ENCODE measurements around the gene OR7G3.

OR7G3 gene

GRCh38 chr19:9140159-9140874, 13.6 kb upstream of the OR7G3 start, which contains the start of gene ZNF317:
Gene ZNF317, plus strand, starts transcription at chr19:9140397. Its CDS starts 15,620 bp downstream, at chr19:9156017.
- Mint-ChIP-seq H3K4me3 (peak within 1 kb of the TSS; percentile 98), H3K36me3 (ENCODE audit: low read depth) (peaks cover 36% of the 10 kb centered on the region), H3K4me1 (peaks cover 35% of the 10 kb centered on the region), H3K27ac (peak within 1 kb of the TSS; percentile 95), H3K27me3 (peaks cover 2% of the 10 kb centered on the region), H3K9me3 (peaks cover 14% of the 10 kb centered on the region)
- ATAC-seq (peak; percentile 94), DNase-seq (peak; percentile 85)

GRCh38 chr19:9139609-9140158, 12.9 kb upstream of the OR7G3 start:
- H3K9me3 Mint-ChIP-seq: peaks cover 10% of the 10 kb centered on the region
- H3K27ac Mint-ChIP-seq: peak overlapping the region; percentile 95
- ATAC-seq (no peak), DNase-seq (no peak)
- H3K27me3 Mint-ChIP-seq: peaks cover 2% of the 10 kb centered on the region
- peaks cover 34% of the 10 kb centered on the region for H3K4me1 Mint-ChIP-seq
- peak overlapping the region; percentile 98 for H3K4me3 Mint-ChIP-seq
- peaks cover 30% of the 10 kb centered on the region for H3K36me3 Mint-ChIP-seq (ENCODE audit: low read depth)

- Mint-ChIP-seq H3K4me3 (no peak overlapping the region), H3K4me1 (peaks cover 7% of the 10 kb centered on the region), H3K9me3 (no peaks in the 10 kb centered on the region), H3K27ac (no peak overlapping the region), H3K27me3 (peaks cover 4% of the 10 kb centered on the region), H3K36me3 (ENCODE audit: low read depth) (no peaks in the 10 kb centered on the region)
- DNase-seq (no peak), ATAC-seq (no peak)
Measured at GRCh38 chr19:9132422-9132821, 5.7 kb upstream of the OR7G3 start.

GRCh38 chr19:9130965-9131364, 4.2 kb upstream of the OR7G3 start:
- no peak overlapping the region for H3K27ac Mint-ChIP-seq
- H3K4me3 Mint-ChIP-seq: no peak overlapping the region
- H3K4me1 Mint-ChIP-seq: peaks cover 7% of the 10 kb centered on the region
- H3K36me3 Mint-ChIP-seq (ENCODE audit: low read depth): no peaks in the 10 kb centered on the region
- DNase-seq: no peak
- H3K27me3 Mint-ChIP-seq: peaks cover 19% of the 10 kb centered on the region
- no peaks in the 10 kb centered on the region for H3K9me3 Mint-ChIP-seq
- ATAC-seq: no peak

GRCh38 chr19:9128171-9128570, 1.4 kb upstream of the OR7G3 start:
- H3K4me3 Mint-ChIP-seq: no peak overlapping the region
- ATAC-seq: no peak
- no peak overlapping the region for H3K27ac Mint-ChIP-seq
- H3K4me1 Mint-ChIP-seq: peaks cover 7% of the 10 kb centered on the region
- peaks cover 21% of the 10 kb centered on the region for H3K27me3 Mint-ChIP-seq
- no peaks in the 10 kb centered on the region for H3K9me3 Mint-ChIP-seq
- no peak for DNase-seq
- H3K36me3 Mint-ChIP-seq (ENCODE audit: low read depth): no peaks in the 10 kb centered on the region

- no peak overlapping the region for H3K27ac Mint-ChIP-seq
- no peak overlapping the region for H3K4me3 Mint-ChIP-seq
- H3K27me3 Mint-ChIP-seq: peaks cover 23% of the 10 kb centered on the region
- no peaks in the 10 kb centered on the region for H3K4me1 Mint-ChIP-seq
- DNase-seq (no peak), ATAC-seq (no peak)
- H3K36me3 Mint-ChIP-seq (ENCODE audit: low read depth): no peaks in the 10 kb centered on the region
- no peaks in the 10 kb centered on the region for H3K9me3 Mint-ChIP-seq
Measured at GRCh38 chr19:9116547-9116946, 10.2 kb downstream of the OR7G3 start.

- DNase-seq (no peak), ATAC-seq (no peak)
- Mint-ChIP-seq H3K9me3 (no peaks in the 10 kb centered on the region), H3K36me3 (ENCODE audit: low read depth) (no peaks in the 10 kb centered on the region), H3K4me3 (no peak within 1 kb of the TSS), H3K4me1 (no peaks in the 10 kb centered on the region), H3K27me3 (peaks cover 22% of the 10 kb centered on the region), H3K27ac (no peak within 1 kb of the TSS)
Measured at GRCh38 chr19:9115307-9115813, 11.4 kb downstream of the OR7G3 start, which contains the start of gene OR7G1. Gene OR7G1, minus strand, starts transcription at chr19:9115763. Its CDS starts 0 bp downstream, at chr19:9115763.

GRCh38 chr19:9109959-9110358, 16.8 kb downstream of the OR7G3 start:
- H3K4me1 Mint-ChIP-seq: no peaks in the 10 kb centered on the region
- no peak overlapping the region for H3K27ac Mint-ChIP-seq
- no peak overlapping the region for H3K4me3 Mint-ChIP-seq
- no peaks in the 10 kb centered on the region for H3K9me3 Mint-ChIP-seq
- ATAC-seq (no peak), DNase-seq (no peak)
- H3K27me3 Mint-ChIP-seq: peaks cover 21% of the 10 kb centered on the region
- no peaks in the 10 kb centered on the region for H3K36me3 Mint-ChIP-seq (ENCODE audit: low read depth)

- H3K27ac Mint-ChIP-seq: no peak within 1 kb of the TSS
- H3K4me3 Mint-ChIP-seq: no peak within 1 kb of the TSS
- no peak for DNase-seq
- H3K9me3 Mint-ChIP-seq: no peaks in the 10 kb centered on the region
- ATAC-seq: no peak
- peaks cover 23% of the 10 kb centered on the region for H3K27me3 Mint-ChIP-seq
- H3K36me3 Mint-ChIP-seq (ENCODE audit: low read depth): no peaks in the 10 kb centered on the region
- no peaks in the 10 kb centered on the region for H3K4me1 Mint-ChIP-seq
Measured at GRCh38 chr19:9107375-9107774, 19.4 kb downstream of the OR7G3 start, which contains the start of gene OR7G2. Gene OR7G2, minus strand, starts transcription at chr19:9107475. Its CDS starts 4,232 bp downstream, at chr19:9103243.

- H3K9me3 Mint-ChIP-seq: no peaks in the 10 kb centered on the region
- no peak for DNase-seq
- H3K4me3 Mint-ChIP-seq: no peak within 1 kb of the TSS
- no peak within 1 kb of the TSS for H3K27ac Mint-ChIP-seq
- H3K4me1 Mint-ChIP-seq: no peaks in the 10 kb centered on the region
- H3K27me3 Mint-ChIP-seq: peaks cover 16% of the 10 kb centered on the region
- ATAC-seq: no peak
- no peaks in the 10 kb centered on the region for H3K36me3 Mint-ChIP-seq (ENCODE audit: low read depth)
Measured at GRCh38 chr19:9086761-9087160, 40.0 kb downstream of the OR7G3 start, which contains the start of gene OR1M1. Gene OR1M1, plus strand, starts transcription at chr19:9087061. Its CDS starts 6,184 bp downstream, at chr19:9093245.

GRCh38 chr19:9078651-9079050, 48.1 kb downstream of the OR7G3 start:
- no peaks in the 10 kb centered on the region for H3K9me3 Mint-ChIP-seq
- H3K36me3 Mint-ChIP-seq (ENCODE audit: low read depth): no peaks in the 10 kb centered on the region
- DNase-seq (no peak), ATAC-seq (no peak)
- no peak overlapping the region for H3K27ac Mint-ChIP-seq
- no peaks in the 10 kb centered on the region for H3K4me1 Mint-ChIP-seq
- H3K4me3 Mint-ChIP-seq: no peak overlapping the region
- no peaks in the 10 kb centered on the region for H3K27me3 Mint-ChIP-seq

GRCh38 chr19:9076901-9077300, 49.8 kb downstream of the OR7G3 start:
- H3K4me3 Mint-ChIP-seq: no peak overlapping the region
- H3K36me3 Mint-ChIP-seq (ENCODE audit: low read depth): no peaks in the 10 kb centered on the region
- DNase-seq (no peak), ATAC-seq (no peak)
- no peaks in the 10 kb centered on the region for H3K4me1 Mint-ChIP-seq
- no peak overlapping the region for H3K27ac Mint-ChIP-seq
- no peaks in the 10 kb centered on the region for H3K9me3 Mint-ChIP-seq
- no peaks in the 10 kb centered on the region for H3K27me3 Mint-ChIP-seq

All from activated naive CD8-positive, alpha-beta T cell treated with anti-CD3 and anti-CD28 coated beads, Interleukin-2, amount 50 U/mL, for 24 hours (primary cell).